OCI-M1 (cell line): ENCODE measurements around the gene LGALS9.
"Not testable (repeated sequence)": the region's sequence is repeated elsewhere in the genome, so short reads cannot be mapped to it uniquely, and the experiment has no call there.

Experiments
- DNase-seq: peaks from one replicate; lab custom pipeline; 2025; lab: John Stamatoyannopoulos, UW

Gene LGALS9

DNA sequence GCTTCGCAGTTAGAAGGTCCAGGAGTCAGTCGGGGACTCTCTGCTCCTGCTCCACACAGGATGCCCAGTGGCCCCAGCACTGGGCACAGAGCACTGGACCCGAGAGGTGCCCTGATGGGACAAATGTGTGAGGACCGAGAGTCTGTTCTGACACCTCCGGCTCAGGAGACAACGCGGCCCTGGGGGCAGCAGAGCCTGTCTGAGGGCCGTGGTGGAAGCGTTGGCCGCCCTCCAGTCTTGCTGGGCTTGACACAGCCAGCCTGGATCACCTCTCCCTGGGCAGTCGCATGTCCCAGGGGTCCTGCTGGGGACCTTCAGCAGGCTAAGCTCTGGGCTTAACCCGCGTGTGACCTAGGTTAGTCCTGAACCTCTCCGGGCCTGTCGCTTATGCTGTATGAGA is 23.1 kb downstream of the LGALS9 start:
- no peak for DNase-seq

DNA sequence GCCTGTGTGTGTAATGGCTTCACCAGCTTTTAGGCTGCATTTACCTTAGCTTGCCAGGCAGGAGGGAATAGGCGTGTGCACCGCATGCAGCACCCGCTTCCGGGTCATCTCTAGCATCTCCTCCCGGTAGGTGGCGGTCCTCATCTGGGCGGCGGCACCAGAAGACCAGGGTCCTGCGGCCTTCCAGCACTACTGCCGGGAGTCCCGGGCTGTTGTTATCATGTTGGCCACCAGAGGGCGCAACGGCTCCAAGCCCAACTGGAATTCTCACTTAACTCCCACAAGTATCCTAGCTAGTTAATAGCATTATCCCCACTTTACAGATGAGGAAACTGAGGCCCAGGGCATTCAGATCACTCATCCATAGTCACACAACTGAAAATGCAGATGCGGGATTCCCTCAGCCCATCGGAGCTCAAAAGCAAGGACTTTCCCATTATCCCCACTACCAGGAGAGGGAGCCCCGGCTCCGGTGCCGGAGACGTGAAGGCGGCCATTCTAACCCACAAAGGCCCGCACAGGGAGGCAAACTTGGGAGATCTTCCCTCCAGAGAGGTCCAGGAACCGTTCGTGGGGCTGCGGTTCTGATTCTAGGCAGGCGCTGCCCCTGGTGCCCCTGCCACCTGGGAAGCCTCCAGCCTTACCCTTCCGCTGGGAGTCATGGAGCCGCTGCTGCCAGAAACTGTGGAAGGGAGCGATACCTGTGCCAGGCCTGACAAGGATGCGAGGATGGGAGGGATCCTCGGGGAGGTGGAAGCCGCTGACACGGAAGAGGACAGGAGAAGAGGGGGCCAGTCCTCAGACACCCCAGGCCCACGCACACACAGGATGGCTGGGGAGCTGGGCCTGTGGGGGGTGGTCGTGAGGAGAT is 23.9 kb downstream of the LGALS9 start:
- DNase-seq = peak; percentile 95

DNA sequence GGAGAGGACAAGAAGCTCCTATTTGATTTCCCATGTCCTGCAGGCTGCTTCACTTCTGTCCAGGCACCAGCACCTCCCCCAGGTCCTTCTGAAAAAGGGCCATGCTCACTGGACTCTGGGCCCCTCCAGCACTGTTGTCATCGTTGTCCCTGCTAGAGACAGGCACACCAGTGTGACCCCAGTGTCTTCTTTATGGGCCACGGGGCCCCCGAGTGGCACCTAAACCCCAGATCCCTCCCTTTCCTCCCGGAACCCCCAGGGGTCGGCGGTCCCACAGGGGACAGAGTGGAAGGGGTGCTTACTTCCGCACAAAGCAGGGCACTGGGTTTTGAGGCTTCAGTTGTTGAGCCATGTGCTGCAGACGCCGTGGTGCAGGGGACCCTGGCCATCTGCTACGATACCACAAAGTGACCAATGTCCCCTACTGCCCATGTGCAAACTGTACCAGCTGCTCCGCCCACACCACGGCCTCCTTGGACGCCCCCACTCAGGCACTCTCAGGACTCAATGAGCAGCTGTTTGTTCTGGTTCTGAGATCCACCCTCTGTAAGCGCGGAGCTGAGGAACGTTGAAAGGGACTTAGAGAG is 24.6 kb downstream of the LGALS9 start:
- DNase-seq = not testable (repeated sequence)

DNA sequence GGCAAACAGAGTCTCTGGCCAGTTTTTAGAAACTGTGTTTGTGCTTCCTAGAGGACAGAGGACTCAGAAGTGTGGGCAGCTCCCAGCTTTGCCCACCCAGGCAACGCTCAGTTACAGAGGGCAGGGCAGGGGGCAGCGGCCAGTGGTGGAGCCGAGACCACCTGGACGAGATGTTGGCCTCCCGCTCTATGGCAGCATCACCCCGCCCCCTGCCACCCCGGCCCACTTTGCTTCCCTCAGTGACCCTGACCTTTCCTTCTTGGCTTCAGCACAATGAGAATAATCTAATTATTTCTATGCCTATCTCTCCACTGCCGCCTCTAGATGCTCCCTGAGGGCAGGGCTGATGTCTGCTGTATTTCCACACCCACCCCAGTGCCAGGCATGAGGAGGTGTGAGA is 25.6 kb downstream of the LGALS9 start:
- DNase-seq = not testable (repeated sequence)

DNA sequence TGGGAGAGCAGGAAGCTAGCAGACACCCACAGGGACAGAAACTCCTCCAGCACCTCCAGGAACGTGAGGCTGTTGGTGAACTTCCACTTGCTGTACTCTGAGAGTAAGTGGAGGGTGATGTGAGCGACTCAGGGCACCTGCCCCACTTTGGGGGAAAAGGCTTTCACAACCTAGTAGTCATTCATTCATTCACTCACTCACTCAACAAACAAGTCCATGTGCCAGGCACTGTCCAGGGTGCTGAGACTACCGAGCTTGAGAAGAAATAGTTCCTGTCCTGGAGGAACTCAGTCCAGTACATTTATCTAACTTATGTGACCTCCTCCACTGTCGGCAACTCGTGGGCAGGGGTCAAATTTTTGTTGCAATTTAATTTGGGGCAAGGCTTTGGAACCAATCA is 26.6 kb downstream of the LGALS9 start:
- DNase-seq = peak; percentile 68

DNA sequence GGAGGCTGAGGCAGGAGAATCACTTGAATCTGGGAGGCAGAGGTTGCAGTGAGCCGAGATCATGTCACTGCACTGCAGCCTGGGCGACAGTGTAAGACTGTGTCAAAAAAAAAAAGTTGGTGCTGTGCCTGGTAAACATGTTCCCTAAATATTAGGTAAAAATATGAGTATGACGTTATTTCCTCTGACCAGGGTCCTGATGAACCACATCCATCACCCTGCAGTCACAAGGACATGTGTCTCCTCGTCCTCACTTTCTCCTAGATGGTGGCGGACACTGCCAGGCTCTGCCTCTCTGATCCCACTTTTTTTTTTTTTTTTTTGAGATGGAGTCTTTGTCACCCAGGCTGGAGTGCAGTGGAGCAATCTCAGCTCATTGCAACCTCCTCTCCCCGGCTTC is 28.7 kb downstream of the LGALS9 start:
- no peak for DNase-seq

DNA sequence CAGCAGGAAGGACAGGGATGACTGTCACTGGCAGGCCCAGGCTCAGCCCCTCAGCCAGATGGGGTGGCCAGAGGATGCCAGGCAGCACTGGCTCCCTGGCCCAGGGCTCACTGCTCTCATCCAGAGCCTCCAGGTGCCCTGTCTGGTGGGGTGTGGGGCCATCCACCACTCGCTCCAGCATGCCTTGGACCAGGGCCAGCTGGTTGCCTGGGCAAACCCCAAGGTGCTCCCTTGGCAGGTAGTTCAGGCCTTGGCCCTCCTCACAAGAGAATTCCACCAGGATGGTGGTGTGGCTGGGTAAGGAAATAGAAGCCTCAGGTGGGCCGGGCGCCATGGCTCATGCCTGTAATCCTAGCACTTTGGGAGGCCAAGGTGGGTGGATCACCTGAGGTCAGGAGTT is 29.4 kb downstream of the LGALS9 start:
- DNase-seq = no peak

DNA sequence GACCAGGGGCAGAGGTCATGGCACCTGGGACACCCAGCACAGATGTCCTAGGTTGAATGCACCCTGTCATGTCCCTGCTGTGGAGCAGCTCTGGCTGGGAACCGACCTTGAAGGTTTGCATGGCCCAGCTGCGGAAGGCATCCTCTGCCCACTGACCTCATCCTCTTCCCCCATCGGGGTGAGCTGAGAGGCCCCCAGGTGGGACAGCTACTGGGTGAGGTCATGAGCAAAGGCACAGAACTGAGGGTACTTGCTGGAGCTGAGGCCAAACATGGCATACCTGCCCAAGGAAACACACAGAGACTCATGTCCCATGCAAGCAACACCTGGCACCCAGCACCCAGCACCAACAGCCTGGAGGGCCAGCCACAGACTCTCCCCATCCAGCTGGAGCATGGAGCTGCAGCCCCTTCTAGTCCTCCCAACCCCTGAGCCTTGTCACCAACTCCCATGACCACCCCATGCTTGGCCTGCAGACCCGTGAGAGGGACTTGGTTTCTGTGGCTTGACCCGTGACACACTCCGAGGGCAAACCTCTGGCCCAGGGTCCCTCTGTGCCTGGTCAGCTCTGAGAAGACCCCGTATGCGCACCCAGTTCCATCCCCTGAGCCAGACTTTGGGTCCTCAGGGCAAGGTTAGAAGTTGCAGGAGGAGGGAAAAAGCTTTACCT is 33.1 kb downstream of the LGALS9 start:
- no peak for DNase-seq

DNA sequence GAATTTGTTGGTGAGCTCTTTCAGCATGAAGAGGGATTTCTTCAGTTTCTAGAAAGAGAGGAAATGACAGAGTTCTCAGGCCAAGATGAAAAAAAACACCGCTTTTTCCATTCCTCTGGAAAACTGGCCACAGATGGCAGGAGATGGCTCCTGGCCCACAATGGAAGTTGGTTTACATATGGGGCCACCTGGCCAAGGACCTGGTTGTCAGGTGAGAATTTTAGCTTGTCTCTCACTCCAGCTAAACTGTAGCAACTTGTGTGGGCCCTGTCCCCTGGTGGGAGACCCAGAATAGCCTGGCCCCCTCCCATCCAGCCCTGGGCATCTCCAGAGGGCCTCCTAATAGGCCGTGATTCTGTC is 33.6 kb downstream of the LGALS9 start:
- DNase-seq = no peak

DNA sequence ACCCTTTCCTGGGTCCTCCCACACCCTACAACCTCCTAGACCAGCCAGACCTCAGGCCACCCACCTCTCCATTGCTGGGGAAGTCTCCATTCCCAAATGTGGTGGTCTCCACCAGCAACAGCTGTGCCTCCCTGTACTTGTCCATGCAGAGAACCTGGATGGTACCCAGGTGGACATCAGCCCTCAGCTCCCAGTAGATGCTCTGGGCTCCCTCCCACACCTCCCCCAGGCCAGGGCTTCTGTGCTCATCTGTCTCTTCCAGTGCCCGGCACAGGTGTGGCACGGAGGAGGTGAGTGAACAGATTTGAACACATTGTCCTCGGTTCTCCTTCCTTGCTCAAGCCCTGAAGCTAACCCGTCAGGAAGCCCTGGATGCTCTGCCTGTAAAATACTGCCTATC is 34.6 kb downstream of the LGALS9 start:
- no peak for DNase-seq

DNA sequence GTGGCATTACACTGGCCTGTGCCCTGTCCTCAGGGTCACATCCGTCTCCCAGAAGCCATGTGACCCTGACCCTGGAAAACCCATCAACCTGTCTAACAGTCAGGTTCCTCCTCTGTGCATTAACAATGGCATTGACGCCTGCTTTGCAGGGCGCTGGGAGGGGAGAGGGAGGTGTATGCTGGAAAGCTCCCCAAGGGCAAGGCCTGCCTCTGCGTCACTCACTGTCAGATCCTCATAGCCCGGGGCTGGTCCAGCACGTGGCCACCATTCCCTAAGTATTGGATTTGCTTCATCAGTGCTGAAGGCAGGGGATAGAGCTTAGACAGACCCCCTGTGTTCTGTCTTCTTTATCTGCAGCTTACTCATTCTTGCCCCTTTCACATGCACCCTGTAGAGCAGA is 35.3 kb downstream of the LGALS9 start:
- DNase-seq = not testable (repeated sequence)

DNA sequence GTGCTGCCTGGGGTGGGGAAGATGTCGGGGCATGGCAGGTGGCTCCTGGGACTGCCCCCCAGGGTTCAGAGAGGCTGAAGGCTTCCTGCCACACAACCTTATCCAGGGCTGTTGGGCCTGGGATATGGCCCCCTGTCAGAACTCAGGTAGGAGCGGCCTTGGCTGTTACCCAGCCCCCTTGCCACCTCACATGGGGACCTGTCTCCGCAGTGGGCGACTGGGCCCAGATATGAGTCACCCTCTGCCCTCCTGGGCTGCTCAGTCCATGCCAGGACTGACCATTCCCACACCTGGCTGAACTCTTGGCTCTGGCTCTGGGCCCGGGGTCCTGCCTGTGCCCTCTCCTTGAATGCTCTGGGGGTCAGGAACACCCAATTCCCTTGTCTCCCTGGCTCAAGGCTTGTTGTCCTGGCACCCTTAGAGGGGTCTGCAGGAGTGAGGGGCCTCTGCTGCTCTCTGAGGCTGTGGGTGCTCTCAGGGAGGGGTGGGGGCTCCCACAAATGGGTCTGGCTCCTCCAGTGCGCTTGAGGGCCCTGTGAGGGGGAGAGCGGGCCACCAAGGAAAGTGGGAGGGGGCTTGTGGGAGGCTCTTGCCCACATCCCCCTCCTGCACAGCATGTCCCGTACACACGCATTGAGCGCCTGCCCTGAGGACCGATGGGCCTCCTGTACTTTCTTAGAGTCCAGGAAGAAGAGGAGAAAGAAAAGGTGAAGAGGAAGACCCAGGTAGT is 36.0 kb downstream of the LGALS9 start:
- no peak for DNase-seq

DNA sequence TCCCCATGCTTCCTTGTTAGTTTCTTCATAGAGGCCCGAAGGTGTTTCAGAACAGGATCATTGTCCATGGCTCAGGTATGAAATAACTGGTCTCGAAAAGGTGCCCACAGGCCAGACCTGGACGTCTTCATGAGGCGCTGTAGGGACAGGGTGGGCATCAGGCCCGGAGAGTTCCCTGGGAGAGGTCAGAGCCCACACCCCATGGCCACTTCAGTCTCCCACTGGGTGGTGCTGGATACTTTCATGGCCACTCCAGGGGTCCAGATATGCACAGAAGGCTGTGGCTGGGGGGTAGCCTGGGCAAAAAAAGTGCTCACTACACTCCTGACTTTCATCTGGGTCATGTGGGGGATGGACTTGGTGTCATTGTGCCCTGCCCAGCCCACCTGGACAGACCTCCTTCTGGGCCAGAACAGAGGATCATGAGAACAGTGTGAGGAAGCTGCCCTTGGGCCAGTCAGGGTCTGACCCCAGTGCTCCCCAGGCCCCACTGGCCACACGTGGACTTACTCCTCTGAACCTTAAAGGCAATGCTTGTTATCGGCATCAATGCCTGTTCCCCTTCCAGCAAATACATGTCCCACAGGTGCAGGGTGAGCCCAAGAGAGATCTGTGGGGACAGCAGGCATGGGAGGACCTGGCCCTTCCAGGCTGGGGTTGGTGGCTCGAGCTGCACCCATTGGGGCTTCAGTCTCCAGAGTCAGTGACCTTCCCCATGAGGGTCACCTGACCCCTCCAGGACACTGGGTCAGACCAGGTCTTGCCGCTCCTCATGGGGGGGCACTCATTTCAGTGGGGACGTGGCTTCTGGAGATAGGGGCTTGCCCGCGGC is 36.9 kb downstream of the LGALS9 start:
- DNase-seq = no peak

DNA sequence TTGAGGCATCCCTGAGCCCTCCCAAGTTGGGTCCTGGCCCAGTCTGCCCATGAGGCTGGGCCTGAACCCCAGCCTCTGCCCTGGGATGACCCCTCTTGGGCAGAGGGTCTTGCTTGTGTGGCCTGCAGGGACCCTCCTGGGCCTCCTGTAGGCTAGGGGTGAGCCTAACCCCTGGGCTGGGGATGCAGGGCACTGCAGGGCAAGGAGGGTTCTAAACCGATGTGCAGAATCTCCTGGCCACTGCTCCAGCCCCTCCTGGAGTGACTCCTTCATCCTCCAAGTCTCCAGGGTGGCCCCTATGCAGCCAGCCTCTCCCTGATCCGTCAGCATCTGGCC is 37.5 kb downstream of the LGALS9 start:
- DNase-seq = no peak

DNA sequence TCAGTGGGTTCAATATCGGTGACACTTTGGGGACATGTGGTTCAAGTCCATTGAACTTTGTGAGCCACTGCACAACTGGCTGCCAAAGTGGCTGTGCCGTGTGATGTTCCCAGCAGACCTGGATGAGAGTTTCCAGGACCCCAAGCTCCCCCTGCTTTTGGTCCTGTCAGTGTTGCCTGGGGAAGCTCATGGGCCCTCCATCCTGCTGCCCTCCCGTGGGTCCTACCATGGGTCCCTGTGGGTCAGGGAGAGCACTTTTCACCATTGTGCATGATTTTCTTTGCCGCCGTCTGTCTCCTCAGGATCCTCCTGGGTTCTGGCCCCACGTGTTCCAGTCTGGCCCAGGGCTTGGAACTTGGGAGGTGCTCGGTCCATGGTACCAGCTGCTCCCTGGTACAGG is 38.1 kb downstream of the LGALS9 start:
- no peak for DNase-seq

DNA sequence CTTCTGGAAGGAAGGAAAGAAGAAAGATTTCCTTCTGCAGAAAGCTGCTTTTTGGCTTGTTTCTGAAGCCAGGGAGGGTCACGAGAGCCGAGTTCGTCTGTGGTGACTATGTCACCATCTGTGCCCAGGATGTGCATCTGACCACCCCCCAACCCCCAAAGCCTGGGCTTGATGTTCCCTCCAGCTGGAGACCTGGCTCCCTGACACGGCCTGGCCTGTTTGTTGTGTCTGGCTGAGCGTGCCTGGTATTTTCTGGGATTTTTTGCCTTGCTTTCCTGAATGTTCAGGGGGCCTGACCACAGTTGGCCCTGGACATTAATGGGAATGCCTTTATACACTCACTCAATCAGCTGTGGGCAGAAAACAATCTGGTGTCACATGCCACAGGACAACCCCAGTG is 38.9 kb downstream of the LGALS9 start:
- DNase-seq = no peak

DNA sequence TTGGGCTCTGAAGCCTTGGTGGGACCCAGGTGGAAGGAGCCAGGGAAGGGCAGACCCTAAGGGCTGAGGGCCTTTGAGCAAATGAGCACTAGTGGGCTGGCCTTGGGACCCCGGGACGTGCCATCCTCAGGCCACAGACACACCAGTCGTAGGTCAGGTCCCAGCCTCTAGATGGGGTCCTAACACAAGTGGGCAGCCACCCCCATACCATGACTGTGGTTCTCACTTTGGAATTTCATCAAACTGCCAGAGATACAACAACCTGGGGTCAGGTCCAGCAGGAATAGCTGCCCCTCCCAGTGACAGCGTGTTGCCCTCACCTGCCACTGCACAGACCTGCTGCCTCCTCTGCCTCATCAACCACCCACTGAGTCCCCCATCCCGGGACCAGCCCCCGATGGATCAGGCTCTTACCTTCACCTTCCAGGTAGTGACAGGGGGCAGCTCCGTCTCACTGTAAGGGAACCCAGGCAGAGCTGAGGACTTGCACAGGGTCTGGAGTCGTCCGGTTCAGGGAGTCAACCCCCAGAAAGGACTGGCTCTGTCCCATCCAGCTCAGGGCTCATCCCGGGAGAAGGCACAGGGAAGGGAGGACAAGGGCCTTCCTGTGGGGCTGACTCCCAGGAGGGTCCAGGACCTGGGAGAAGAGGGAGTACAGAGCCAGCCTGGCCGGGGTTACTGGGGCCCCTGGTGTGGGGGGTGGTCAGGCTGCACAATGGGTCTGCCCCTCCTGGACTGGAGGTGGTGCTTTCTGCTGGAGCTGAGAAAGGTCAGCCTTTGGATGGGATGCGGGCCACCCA is 40.0 kb downstream of the LGALS9 start:
- no peak for DNase-seq

DNA sequence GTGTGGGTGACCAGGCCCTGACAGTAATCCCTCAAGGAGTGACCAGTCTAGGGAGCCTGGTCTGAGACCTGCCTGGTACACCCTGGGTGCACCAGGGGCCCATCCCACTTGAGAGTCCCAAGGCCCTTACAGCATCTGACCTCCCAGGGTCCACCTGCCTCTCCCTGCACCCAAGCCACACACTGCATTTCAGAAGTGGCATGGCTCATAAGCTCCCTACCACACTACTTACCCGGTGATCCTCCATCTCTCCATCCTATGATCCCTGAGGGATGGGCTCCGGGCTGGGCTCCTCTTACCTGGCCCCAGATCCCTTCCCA is 40.6 kb downstream of the LGALS9 start:
- no peak for DNase-seq

DNA sequence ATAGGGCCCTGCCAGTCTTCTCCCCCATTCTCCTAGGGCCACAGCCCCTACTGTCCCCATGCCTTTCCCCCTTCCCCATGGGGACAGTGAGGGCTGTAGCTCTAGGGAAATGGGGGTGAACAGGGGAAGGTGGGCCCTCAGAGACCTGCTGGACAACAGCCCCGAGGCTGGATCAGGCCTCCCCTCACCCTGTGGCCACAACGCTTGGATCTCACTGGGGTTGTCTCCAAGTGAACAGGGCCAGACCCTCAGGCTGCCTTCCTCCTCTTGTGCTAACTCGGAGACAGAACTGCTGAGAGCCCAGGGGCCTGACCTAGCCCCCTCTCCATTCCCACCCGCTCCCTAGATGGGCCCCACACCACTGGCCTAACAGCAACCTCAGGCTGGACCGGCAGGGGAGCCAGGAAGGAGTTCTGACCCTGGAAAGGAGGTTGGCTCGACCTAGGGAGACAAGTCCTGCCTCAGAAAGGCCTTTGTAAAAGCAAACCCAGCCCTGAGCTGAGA is 41.0 kb downstream of the LGALS9 start:
- DNase-seq = not testable (repeated sequence)

DNA sequence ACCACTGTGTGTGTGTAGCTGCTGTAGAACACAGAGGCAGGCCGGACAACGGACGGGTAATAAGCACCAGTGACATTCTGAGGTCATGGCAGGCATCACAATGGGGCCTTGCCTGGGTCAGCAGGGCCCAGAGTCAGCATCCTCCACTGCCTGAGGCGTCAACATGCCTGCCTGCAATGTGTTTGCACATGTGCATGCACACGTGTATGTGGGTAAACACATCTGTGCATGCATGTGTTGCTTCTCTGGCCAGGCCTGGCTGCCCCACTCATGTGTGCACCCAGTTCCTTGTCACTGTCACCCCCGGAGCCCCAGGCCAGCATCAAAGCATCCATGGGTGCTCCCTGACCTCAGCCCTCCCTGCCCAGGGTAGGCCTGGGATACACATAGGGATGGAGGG is 43.3 kb downstream of the LGALS9 start:
- DNase-seq = no peak

DNA sequence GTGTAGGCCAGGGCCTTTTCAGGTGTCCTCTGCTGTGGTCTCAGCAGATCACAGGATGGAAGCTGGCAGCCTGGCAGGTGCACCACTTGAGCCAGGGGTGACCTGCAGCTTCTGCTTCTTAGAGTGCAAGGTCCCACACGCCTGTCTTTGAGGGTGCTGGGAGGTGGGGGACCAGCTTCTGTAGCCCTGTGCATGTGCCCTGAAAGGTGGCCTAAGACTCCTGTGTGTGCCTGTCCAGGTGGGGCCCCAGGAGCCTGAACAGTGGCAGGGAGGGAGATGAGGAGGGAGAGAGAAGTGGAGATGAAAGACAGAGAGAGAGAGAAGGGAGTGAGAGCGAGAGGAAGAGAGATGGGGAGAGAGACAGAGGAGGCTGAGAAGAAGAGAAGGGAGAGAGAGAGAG is 46.2 kb downstream of the LGALS9 start:
- no peak for DNase-seq
